IMR-90 (cell line): ENCODE results near the gene ANKS3. TPM values are rescaled to one million over a fixed set of nuclear protein-coding genes. Genes with fewer than 3 reads are reported as not detected.

ENCODE experiments used
- ATAC-seq: fragments of 200-7000 bp; cut with Tn5 transposase; 2 replicates; pipeline ENCODE4 v1.9.1; 2020; ENCODE audit warnings: low read depth, mild to moderate bottlenecking, moderate library complexity
- BruUV-seq: library from RNA; stranded (reverse); fragments of 400-500 nt; replicated peaks from 2 replicates; lab custom pipeline; 2021; lab: Mats Ljungman, UMichigan
- CTCF ChIA-PET: fragments of 300-600 bp; formaldehyde crosslinking; extraction: SDS; loops from one replicate; lab custom pipeline; 2021; ENCODE audit warnings: antibody characterized with exemption; lab: Yijun Ruan, JAX
- POLR2A ChIA-PET: fragments of 300-600 bp; sonication (Branson Sonifier 250); formaldehyde crosslinking; loops from one replicate; lab custom pipeline; 2022; ENCODE audit warnings: antibody characterized with exemption; ENCODE audit not compliant: unreplicated experiment; lab: Charles Lee
- DNase-seq: peaks from one replicate; pipeline ENCODE4 v3.0.0; 2013
- H2AFZ ChIP-seq: replicated peaks from 2 replicates; pipeline ENCODE3; 2013; ENCODE audit warnings: low read length, mild to moderate bottlenecking; ENCODE audit not compliant: poor library complexity
- H2AK5ac ChIP-seq: 2 replicates; pipeline ENCODE4 v1.6.1; 2013; ENCODE audit warnings: low read depth, low read length, inconsistent platforms
- H2AK9ac ChIP-seq: replicated peaks from 2 replicates; pipeline ENCODE3; 2013; ENCODE audit warnings: mild to moderate bottlenecking, low read depth, low read length, moderate library complexity; ENCODE audit not compliant: poor library complexity
- H2BK120ac ChIP-seq: 2 replicates; pipeline ENCODE4 v1.6.1; 2013; ENCODE audit warnings: low read depth, low read length, inconsistent platforms
- H2BK15ac ChIP-seq: 3 replicates; pipeline ENCODE4 v1.6.1; 2013; ENCODE audit warnings: low read depth, low read length, inconsistent platforms
- H2BK20ac ChIP-seq: 2 replicates; pipeline ENCODE4 v1.6.1; 2013; ENCODE audit warnings: low read depth, mild to moderate bottlenecking, inconsistent platforms, low read length, moderate library complexity
- H2BK5ac ChIP-seq: 2 replicates; pipeline ENCODE4 v1.6.1; 2013; ENCODE audit warnings: mild to moderate bottlenecking, low read depth, low read length, inconsistent platforms; ENCODE audit not compliant: poor library complexity, severe bottlenecking
- H3K14ac ChIP-seq: replicated peaks from 2 replicates; pipeline ENCODE4 v1.6.1; 2013; ENCODE audit warnings: low read depth, low read length, inconsistent platforms
- H3K18ac ChIP-seq: 2 replicates; pipeline ENCODE4 v1.6.1; 2013; ENCODE audit warnings: low read depth, low read length, control low read depth
- H3K23ac ChIP-seq: 2 replicates; pipeline ENCODE4 v1.6.1; 2013; ENCODE audit warnings: low read depth, low read length, inconsistent platforms
- H3K27ac ChIP-seq: 2 replicates; pipeline ENCODE4 v1.5.1; 2013; ENCODE audit warnings: mild to moderate bottlenecking, control low read depth, low read length; ENCODE audit not compliant: insufficient read depth
- H3K27me3 ChIP-seq: 2 replicates; pipeline ENCODE4 v1.6.1; 2013; ENCODE audit warnings: low read length; ENCODE audit not compliant: control insufficient read depth, insufficient read depth
- H3K36me3 ChIP-seq: 2 replicates; pipeline ENCODE4 v1.6.1; 2013; ENCODE audit warnings: low read length, mixed read lengths; ENCODE audit not compliant: control insufficient read depth, insufficient read depth
- H3K4ac ChIP-seq: 2 replicates; pipeline ENCODE4 v1.6.1; 2013; ENCODE audit warnings: low read depth, low read length, inconsistent platforms
- H3K4me1 ChIP-seq: 2 replicates; pipeline ENCODE4 v1.6.1; 2013; ENCODE audit warnings: low read length, mixed read lengths; ENCODE audit not compliant: control insufficient read depth, insufficient read depth
- H3K4me2 ChIP-seq: 2 replicates; pipeline ENCODE4 v1.6.1; 2013; ENCODE audit warnings: low read depth, mild to moderate bottlenecking, control low read depth, low read length, moderate library complexity
- H3K4me3 ChIP-seq: 2 replicates; pipeline ENCODE4 v1.5.1; 2013; ENCODE audit warnings: low read depth, mild to moderate bottlenecking, control low read depth, low read length, moderate library complexity; ENCODE audit not compliant: insufficient read depth
- H3K56ac ChIP-seq: 2 replicates; pipeline ENCODE4 v1.6.1; 2013; ENCODE audit warnings: low read length, inconsistent platforms; ENCODE audit not compliant: insufficient read depth; ENCODE audit errors: extremely low read depth
- H3K79me1 ChIP-seq, 2 experiments: 2 replicates each; pipeline ENCODE4 v1.6.1; 2013; ENCODE audit warnings: low read length in 2 of 2, inconsistent platforms in 1 of 2, low read depth in 1 of 2
- H3K9ac ChIP-seq: 2 replicates; pipeline ENCODE4 v1.6.1; 2013; ENCODE audit warnings: low read depth, low read length, control low read depth
- H3K9me1 ChIP-seq: 2 replicates; pipeline ENCODE4 v1.6.1; 2013; ENCODE audit warnings: low read length, inconsistent platforms; ENCODE audit not compliant: insufficient read depth
- H3K9me3 ChIP-seq: 2 replicates; pipeline ENCODE4 v1.6.1; 2013; ENCODE audit warnings: low read length; ENCODE audit not compliant: control insufficient read depth, insufficient read depth
- H4K20me1 ChIP-seq: 2 replicates; pipeline ENCODE4 v1.6.1; 2013; ENCODE audit warnings: low read length, inconsistent platforms; ENCODE audit not compliant: insufficient read depth
- H4K5ac ChIP-seq: 2 replicates; pipeline ENCODE4 v1.6.1; 2013; ENCODE audit warnings: mild to moderate bottlenecking, low read depth, low read length, control low read depth
- H4K8ac ChIP-seq, 2 experiments: 2 replicates each; pipeline ENCODE4 v1.6.1; 2013; ENCODE audit warnings: low read depth in 2 of 2, low read length in 2 of 2, control low read depth in 1 of 2, inconsistent platforms in 1 of 2
- H4K91ac ChIP-seq: 2 replicates; pipeline ENCODE4 v1.6.1; 2013; ENCODE audit warnings: low read depth, low read length, inconsistent platforms; ENCODE audit not compliant: insufficient read depth
- BHLHE40 ChIP-seq: fragments of 150-350 bp; IDR thresholded peaks from 2 replicates; pipeline ENCODE4 v1.6.1; 2016; ENCODE audit warnings: mild to moderate bottlenecking, low read depth, low read length
- CEBPB ChIP-seq: IDR thresholded peaks from 2 replicates; pipeline ENCODE4 v1.6.1; 2012; ENCODE audit warnings: low read depth, low read length, improper control_type of control experiment
- CHD1 ChIP-seq: IDR thresholded peaks from 2 replicates; pipeline ENCODE4 v1.6.1; 2012; ENCODE audit warnings: low read depth, low read length, improper control_type of control experiment
- CTCF ChIP-seq: conservative IDR thresholded peaks from 2 replicates; pipeline ENCODE4 v1.5.1; 2012; ENCODE audit warnings: mild to moderate bottlenecking, low read depth, low read length, improper control_type of control experiment
- FOS ChIP-seq: fragments of 150-350 bp; IDR thresholded peaks from 2 replicates; pipeline ENCODE4 v1.6.1; 2016; ENCODE audit warnings: low read depth, low read length
- MAFK ChIP-seq: IDR thresholded peaks from 2 replicates; pipeline ENCODE4 v1.6.1; 2012; ENCODE audit warnings: low read depth, low read length, improper control_type of control experiment
- MAZ ChIP-seq: IDR thresholded peaks from 2 replicates; pipeline ENCODE4 v1.6.1; 2012; ENCODE audit warnings: low read depth, mild to moderate bottlenecking, low read length, improper control_type of control experiment, moderate library complexity, borderline replicate concordance
- MXI1 ChIP-seq: IDR thresholded peaks from 2 replicates; pipeline ENCODE4 v1.6.1; 2012; ENCODE audit warnings: low read depth, mild to moderate bottlenecking, low read length, moderate library complexity, borderline replicate concordance
- NFE2L2 ChIP-seq: fragments of 150-350 bp; IDR thresholded peaks from 2 replicates; pipeline ENCODE4 v1.6.1; 2016; ENCODE audit warnings: low read depth, mild to moderate bottlenecking, low read length
- POLR2A ChIP-seq: IDR thresholded peaks from 2 replicates; pipeline ENCODE4 v1.6.1; 2012; ENCODE audit warnings: mild to moderate bottlenecking, low read depth, low read length
- RAD21 ChIP-seq: IDR thresholded peaks from 2 replicates; pipeline ENCODE4 v1.6.1; 2012; ENCODE audit warnings: low read length, improper control_type of control experiment
- RCOR1 ChIP-seq: IDR thresholded peaks from 2 replicates; pipeline ENCODE4 v1.6.1; 2012; ENCODE audit warnings: mild to moderate bottlenecking, low read length, improper control_type of control experiment; ENCODE audit not compliant: insufficient replicate concordance
- RFX5 ChIP-seq: IDR thresholded peaks from 2 replicates; pipeline ENCODE4 v1.8.0; 2012; ENCODE audit warnings: low read depth, mild to moderate bottlenecking, low read length, moderate library complexity
- SMC3 ChIP-seq: fragments of 150-350 bp; IDR thresholded peaks from 2 replicates; pipeline ENCODE4 v1.6.1; 2016; ENCODE audit warnings: low read depth, mild to moderate bottlenecking, antibody characterized with exemption, low read length, moderate library complexity
- WGBS, 2 experiments: methylation state at CpG; one replicate each; pipeline versions ENCODE4 v1.1.5 to v1.1.7; 2013; ENCODE audit warnings: missing lambda C conversion rate in 2 of 2; ENCODE audit not compliant: insufficient read length in 1 of 2; ENCODE audit errors: extremely low coverage in 2 of 2; 5-methylcytosine and 5-hydroxymethylcytosine counted together
- dilution Hi-C: fragments of 300-500 bp; cut with HindIII; formaldehyde crosslinking; loops from one replicate; pipeline ENCODE4 v1.14.3; 2018; ENCODE audit warnings: low sequenced_read_pairs; ENCODE audit not compliant: unreplicated experiment
- in situ Hi-C: fragments of 300-500 bp; cut with MboI; formaldehyde crosslinking; loops from 3 replicates; pipeline ENCODE4 v1.14.3; 2019; ENCODE audit warnings: low sequenced_read_pairs, inconsistent platforms, mixed read lengths
- intact Hi-C: fragments of 100-400 bp; cut with micrococcal nuclease; formaldehyde crosslinking; loops from 2 replicates; pipeline ENCODE4 v1.10.0; 2022
- polyA plus RNA-seq, 3 experiments: library from polyadenylated mRNA; depleted of rRNA; stranded (reverse); fragments of >200 nt; gene quantifications; 2 replicates each; pipeline ENCODE4 v1.2.3, GENCODE V29; 2012; ENCODE audit warnings: low replicate concordance in 1 of 3
- total RNA-seq: library from RNA; depleted of rRNA; stranded (reverse); fragments of >200 nt; gene quantifications from 2 replicates; pipeline ENCODE4 v1.2.3, GENCODE V29; 2012
- TF ChIP-seq, protein P1 (sequence below): fragments of 150-350 bp; IDR thresholded peaks from 2 replicates; pipeline ENCODE4 v1.6.1; 2017; ENCODE audit warnings: mild to moderate bottlenecking, antibody characterized with exemption, low read length, low read depth
- TF ChIP-seq, protein P2 (sequence below): fragments of 150-350 bp; IDR thresholded peaks from 2 replicates; pipeline ENCODE4 v1.6.1; 2016; ENCODE audit warnings: low read depth, mild to moderate bottlenecking, low read length, moderate library complexity, borderline replicate concordance

Gene ANKS3
- total and polyA plus RNA-seq, 2 of the 4 experiments (the other 2 are of a cell fraction) = 24.4 to 25.0 TPM

GRCh38 chr16:4685292-4685691 is 48.8 kb downstream of the ANKS3 start:
- CTCF ChIA-PET = no interaction called here
- H2AK9ac ChIP-seq = no peak overlapping the region
- no peaks in the 10 kb centered on the region for H3K9me3 ChIP-seq
- H2AFZ ChIP-seq = no peak overlapping the region
- no peaks in the 10 kb centered on the region for H3K4me1 ChIP-seq
- no peak overlapping the region for H2BK15ac ChIP-seq
- H3K18ac ChIP-seq = no peak overlapping the region
- peaks cover 64% of the 10 kb centered on the region for H3K36me3 ChIP-seq
- H4K5ac ChIP-seq = no peak overlapping the region
- no peaks in the 10 kb centered on the region for H3K27me3 ChIP-seq
- no peaks in the 10 kb centered on the region for H3K9me1 ChIP-seq
- H3K79me1 ChIP-seq = 0 out of 4 replicates have a peak, but pooled peaks cover 0 to 2% of the 10 kb centered on the region in 2 experiments
- H4K8ac ChIP-seq = no peak overlapping the region
- WGBS, 2 experiments = 82% methylated on average over 9 of the region's 13 CpGs; no CpG with 5 or more reads in 1 of the 2 experiments
- BruUV-seq = no TSS peak
- H2AK5ac ChIP-seq = no peak overlapping the region
- no peak overlapping the region for H3K4me2 ChIP-seq
- TF ChIP-seq BHLHE40 (no peak), MAFK (no peak), CTCF (no peak), RCOR1 (no peak), SMC3 (no peak), MXI1 (no peak), CEBPB (no peak), POLR2A (no peak), MAZ (no peak), FOS (no peak), RAD21 (no peak), CHD1 (no peak), NFE2L2 (no peak), RFX5 (no peak)
- TF ChIP-seq, protein P1, sequence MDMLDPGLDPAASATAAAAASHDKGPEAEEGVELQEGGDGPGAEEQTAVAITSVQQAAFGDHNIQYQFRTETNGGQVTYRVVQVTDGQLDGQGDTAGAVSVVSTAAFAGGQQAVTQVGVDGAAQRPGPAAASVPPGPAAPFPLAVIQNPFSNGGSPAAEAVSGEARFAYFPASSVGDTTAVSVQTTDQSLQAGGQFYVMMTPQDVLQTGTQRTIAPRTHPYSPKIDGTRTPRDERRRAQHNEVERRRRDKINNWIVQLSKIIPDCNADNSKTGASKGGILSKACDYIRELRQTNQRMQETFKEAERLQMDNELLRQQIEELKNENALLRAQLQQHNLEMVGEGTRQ = no peak
- TF ChIP-seq, protein P2, sequence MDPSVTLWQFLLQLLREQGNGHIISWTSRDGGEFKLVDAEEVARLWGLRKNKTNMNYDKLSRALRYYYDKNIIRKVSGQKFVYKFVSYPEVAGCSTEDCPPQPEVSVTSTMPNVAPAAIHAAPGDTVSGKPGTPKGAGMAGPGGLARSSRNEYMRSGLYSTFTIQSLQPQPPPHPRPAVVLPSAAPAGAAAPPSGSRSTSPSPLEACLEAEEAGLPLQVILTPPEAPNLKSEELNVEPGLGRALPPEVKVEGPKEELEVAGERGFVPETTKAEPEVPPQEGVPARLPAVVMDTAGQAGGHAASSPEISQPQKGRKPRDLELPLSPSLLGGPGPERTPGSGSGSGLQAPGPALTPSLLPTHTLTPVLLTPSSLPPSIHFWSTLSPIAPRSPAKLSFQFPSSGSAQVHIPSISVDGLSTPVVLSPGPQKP = no peak
- DNase-seq (no peak), ATAC-seq (no peak)
- no peak overlapping the region for H3K23ac ChIP-seq
- no peak overlapping the region for H3K56ac ChIP-seq
- no peak overlapping the region for H3K14ac ChIP-seq
- in situ Hi-C loops (no loop called here), intact Hi-C loops (no loop called here), dilution Hi-C loops (no loop called here)
- no peak overlapping the region for H3K4ac ChIP-seq
- POLR2A ChIA-PET = no interaction called here
- H4K20me1 ChIP-seq = no peaks in the 10 kb centered on the region; the same call in 1 of the 2 replicates
- H3K4me3 ChIP-seq = no peak overlapping the region
- H3K27ac ChIP-seq = no peak overlapping the region
- no peak overlapping the region for H3K9ac ChIP-seq
- no peak overlapping the region for H4K91ac ChIP-seq
- no peak overlapping the region for H2BK5ac ChIP-seq
- H2BK20ac ChIP-seq = no peak overlapping the region
- no peak overlapping the region for H2BK120ac ChIP-seq
